K562 (cell line): ENCODE data around the gene ABLIM2. TPM values are rescaled to one million over a fixed set of nuclear protein-coding genes. Genes with fewer than 3 reads are reported as not detected.
A peak's percentile ranks its signal among the peaks of the same experiment; 100 is the strongest.

ENCODE experiments used
- ATAC-seq: fragments of 200-7000 bp; cut with Tn5 transposase; 3 replicates; pipeline ENCODE4 v1.9.1; 2020; ENCODE audit warnings: moderate library complexity
- BruUV-seq: library from RNA; stranded (reverse); fragments of 400-500 nt; replicated peaks from 2 replicates; lab custom pipeline; 2021; lab: Mats Ljungman, UMichigan
- CTCF ChIA-PET: fragments of 300-600 bp; formaldehyde crosslinking; extraction: SDS; loops from one replicate; lab custom pipeline; 2021; ENCODE audit warnings: low intra/inter-chr PET ratio; lab: Yijun Ruan, JAX
- POLR2A ChIA-PET: fragments of 300-600, 350-650 bp; sonication (Branson Sonifier 250); formaldehyde crosslinking; extraction: SDS; loops from one replicate; lab custom pipeline; 2021; ENCODE audit warnings: antibody characterized with exemption, inconsistent platforms; lab: Yijun Ruan, JAX
- DNase-seq, 4 experiments: peaks; one replicate each; pipeline versions ENCODE4 v3.0.0 to v3.0.0-alpha.2; 2011 to 2018; ENCODE audit warnings: low spot score in 3 of 4, mixed read lengths in 3 of 4; ENCODE audit errors: extremely low read depth in 1 of 4
- FAIRE-seq: peaks from 2 replicates; lab custom pipeline; 2011; peaks lifted over from hg19 to GRCh38; lab: Jason Lieb, UNC
- H2AFZ ChIP-seq: 2 replicates; pipeline ENCODE4 v1.6.0; 2011; ENCODE audit warnings: low read depth, low read length, control low read depth, inconsistent platforms
- H3K27ac ChIP-seq: fragments of 200-600 bp; 3 replicates; pipeline ENCODE4 v1.8.0; 2011; ENCODE audit warnings: low read depth, mild to moderate bottlenecking, control low read depth, inconsistent platforms, low read length, moderate library complexity, mixed read lengths; ENCODE audit errors: extremely low read depth
- H3K27me3 ChIP-seq, 2 experiments: fragments of 300-600 bp in 1 of 2; 2 replicates in 1 of 2; 3 replicates in 1 of 2; pipeline versions ENCODE4 v1.6.0 to v1.8.0; 2011; ENCODE audit warnings: inconsistent platforms in 2 of 2, low read length in 2 of 2, mild to moderate bottlenecking in 1 of 2, mixed read lengths in 1 of 2, moderate library complexity in 1 of 2; ENCODE audit not compliant: control insufficient read depth in 2 of 2, insufficient read depth in 2 of 2
- H3K36me3 ChIP-seq: fragments of 300-600 bp; 3 replicates; pipeline ENCODE4 v1.8.0; 2011; ENCODE audit warnings: mild to moderate bottlenecking, low read length, inconsistent platforms; ENCODE audit not compliant: control insufficient read depth, insufficient read depth
- H3K4me1 ChIP-seq, 2 experiments: fragments of 200-600 bp in 1 of 2; replicated peaks in 1 of 2; 2 replicates in 1 of 2; 3 replicates in 1 of 2; pipeline versions ENCODE4 v1.5.1 to v1.8.0; 2011; ENCODE audit warnings: inconsistent platforms in 2 of 2, low read length in 2 of 2, mild to moderate bottlenecking in 1 of 2, mixed read lengths in 1 of 2, moderate library complexity in 1 of 2; ENCODE audit not compliant: control insufficient read depth in 2 of 2, insufficient read depth in 2 of 2
- H3K4me2 ChIP-seq: 2 replicates; pipeline ENCODE4 v1.6.1; 2011; ENCODE audit warnings: low read length, control low read depth, inconsistent platforms, mixed read lengths; ENCODE audit not compliant: insufficient read depth
- H3K4me3 ChIP-seq: fragments of 200-600 bp; sonication (generic), shearing (Covaris generic); 2 replicates; pipeline ENCODE4 v1.5.1; 2016; ENCODE audit warnings: control low read depth, inconsistent platforms
- H3K79me2 ChIP-seq: fragments of 200-600 bp; 3 replicates; pipeline ENCODE4 v1.8.0; 2011; ENCODE audit warnings: low read length, inconsistent platforms; ENCODE audit not compliant: control insufficient read depth, insufficient read depth
- H3K9ac ChIP-seq, 2 experiments: 2 replicates each; pipeline versions ENCODE4 v1.6.0 to v1.6.1; 2011; ENCODE audit warnings: low read depth in 2 of 2, low read length in 2 of 2, control low read depth in 1 of 2, inconsistent platforms in 1 of 2, mild to moderate bottlenecking in 1 of 2, mixed read lengths in 1 of 2; ENCODE audit not compliant: insufficient read depth in 1 of 2
- H3K9me1 ChIP-seq: one replicate; pipeline ENCODE4 v1.6.0; 2011; ENCODE audit warnings: inconsistent platforms, mild to moderate bottlenecking, low read length, moderate library complexity; ENCODE audit not compliant: control insufficient read depth, insufficient read depth
- H3K9me3 ChIP-seq: replicated peaks from 2 replicates; pipeline ENCODE4 v1.5.1; 2011; ENCODE audit warnings: low read depth, low read length, inconsistent platforms; ENCODE audit not compliant: control insufficient read depth, insufficient read depth
- H4K20me1 ChIP-seq: replicated peaks from 2 replicates; pipeline ENCODE4 v1.6.1; 2011; ENCODE audit warnings: low read length, inconsistent platforms, mixed read lengths; ENCODE audit not compliant: control insufficient read depth, insufficient read depth
- C11orf30 ChIP-seq: fragments of 450-650 bp; IDR thresholded peaks from 2 replicates; pipeline ENCODE4 v1.6.1; 2016; ENCODE audit warnings: low read depth, mild to moderate bottlenecking
- CBX2 ChIP-seq: fragments of 200-600 bp; sonication (generic); IDR thresholded peaks from one replicate; pipeline ENCODE4 v1.6.1; 2012; ENCODE audit warnings: mild to moderate bottlenecking, low read length, inconsistent platforms; ENCODE audit not compliant: insufficient read depth, poor library complexity, severe bottlenecking
- CC2D1A ChIP-seq: fragments of 450-650 bp; IDR thresholded peaks from 2 replicates; pipeline ENCODE4 v1.6.1; 2017; ENCODE audit warnings: mild to moderate bottlenecking
- HDAC2 ChIP-seq: fragments of 450-650 bp; IDR thresholded peaks from 2 replicates; pipeline ENCODE4 v1.6.1; 2016; ENCODE audit warnings: mild to moderate bottlenecking
- MAFF ChIP-seq: IDR thresholded peaks from 2 replicates; pipeline ENCODE4 v1.6.1; 2012; ENCODE audit warnings: low read length, improper control_type of control experiment
- MAFG ChIP-seq: fragments of 450-650 bp; conservative IDR thresholded peaks from 2 replicates; pipeline ENCODE4 v1.6.1; 2016; ENCODE audit warnings: missing genetic modification characterization, missing compliant biosample characterization
- MAFK ChIP-seq: IDR thresholded peaks from 2 replicates; pipeline ENCODE4 v1.6.1; 2011; ENCODE audit warnings: low read length, improper control_type of control experiment
- MLLT1 ChIP-seq, 2 experiments: fragments of 450-650 bp; IDR thresholded peaks; 2 replicates each; pipeline ENCODE4 v1.6.1; 2016
- ZFP91 ChIP-seq: sonication (generic); formaldehyde crosslinking; IDR thresholded peaks from 2 replicates; pipeline ENCODE4 v1.8.0; 2022; ENCODE audit warnings: mild to moderate bottlenecking, missing genetic modification reagents
- ZNF124 ChIP-seq: sonication (generic); formaldehyde crosslinking; IDR thresholded peaks from 2 replicates; pipeline ENCODE4 v1.8.1; 2022; ENCODE audit warnings: missing genetic modification reagents
- ZNF316 ChIP-seq: fragments of 450-650 bp; IDR thresholded peaks from 2 replicates; pipeline ENCODE4 v1.6.1; 2016
- WGBS: fragments of 100-300 bp; shearing (Covaris generic); methylation state at CpG from one replicate; pipeline ENCODE4 v1.1.6; 2016; ENCODE audit warnings: low coverage, mixed read lengths; ENCODE audit not compliant: insufficient coverage; ENCODE audit errors: missing lambda C conversion rate; 5-methylcytosine and 5-hydroxymethylcytosine counted together
- in situ Hi-C: fragments of 300-500 bp; cut with MboI; formaldehyde crosslinking; loops from 4 replicates; pipeline ENCODE4 v1.15.0; 2018; ENCODE audit warnings: inconsistent platforms, mixed read lengths
- intact Hi-C: fragments of 100-400 bp; cut with micrococcal nuclease; formaldehyde crosslinking; loops from 2 replicates; pipeline ENCODE4 v1.14.2; 2022
- polyA plus RNA-seq, 8 experiments: library from polyadenylated mRNA; depleted of rRNA in 4 of 8; stranded (reverse) in 5 of 8; unstranded in 3 of 8; fragments of >200 nt; fragmentation: Nextera tagmentation in 2 of 8; fragmentation: Illumina TruSeq in 1 of 8; extraction: Ambion mirVana in 2 of 8; extraction: Trizol in 1 of 8; gene quantifications; 2 replicates each; pipeline versions ENCODE4 v1.2.1 to v1.2.3, GENCODE V29; 2011 to 2014; ENCODE audit warnings: inconsistent platforms in 1 of 8, missing spikeins in 1 of 8
- total RNA-seq, 7 experiments: library from RNA; depleted of rRNA in 6 of 7; stranded (reverse); fragments of >200 nt in 6 of 7; fragmentation: Illumina TruSeq in 2 of 7; extraction: Trizol in 2 of 7; gene quantifications; 2 replicates each; pipeline versions ENCODE4 v1.2.1 to v1.2.3, GENCODE V29; 2011 to 2021; ENCODE audit warnings: low replicate concordance in 1 of 7
- TF ChIP-seq, protein P1 (sequence below): fragments of 250-450 bp; sonication (Bioruptor Pico); IDR thresholded peaks from 2 replicates; pipeline ENCODE4 v1.5.0; 2022; ENCODE audit warnings: mild to moderate bottlenecking

Gene ABLIM2
- total and polyA plus RNA-seq, 9 of the 15 experiments (the other 6 are each of a cell fraction or from before 2014, with no cell fraction given) = not detected

GRCh38 chr4:7926822-7927221 is 231.8 kb downstream of the ABLIM2 start:
- TF ChIP-seq MAFK = peak; percentile 61
- no peak for TF ChIP-seq CBX2
- no peak for TF ChIP-seq HDAC2
- no peak for TF ChIP-seq CC2D1A
- TF ChIP-seq MAFF = peak; percentile 47
- TF ChIP-seq C11orf30 = peak; percentile 71
- no peak for TF ChIP-seq MLLT1 (IDR thresholded peaks at IDR 0.05)
- no peak for TF ChIP-seq ZFP91 (CRISPR knock-in tag)
- TF ChIP-seq ZNF124 (CRISPR knock-in tag) = no peak
- TF ChIP-seq, protein P1, sequence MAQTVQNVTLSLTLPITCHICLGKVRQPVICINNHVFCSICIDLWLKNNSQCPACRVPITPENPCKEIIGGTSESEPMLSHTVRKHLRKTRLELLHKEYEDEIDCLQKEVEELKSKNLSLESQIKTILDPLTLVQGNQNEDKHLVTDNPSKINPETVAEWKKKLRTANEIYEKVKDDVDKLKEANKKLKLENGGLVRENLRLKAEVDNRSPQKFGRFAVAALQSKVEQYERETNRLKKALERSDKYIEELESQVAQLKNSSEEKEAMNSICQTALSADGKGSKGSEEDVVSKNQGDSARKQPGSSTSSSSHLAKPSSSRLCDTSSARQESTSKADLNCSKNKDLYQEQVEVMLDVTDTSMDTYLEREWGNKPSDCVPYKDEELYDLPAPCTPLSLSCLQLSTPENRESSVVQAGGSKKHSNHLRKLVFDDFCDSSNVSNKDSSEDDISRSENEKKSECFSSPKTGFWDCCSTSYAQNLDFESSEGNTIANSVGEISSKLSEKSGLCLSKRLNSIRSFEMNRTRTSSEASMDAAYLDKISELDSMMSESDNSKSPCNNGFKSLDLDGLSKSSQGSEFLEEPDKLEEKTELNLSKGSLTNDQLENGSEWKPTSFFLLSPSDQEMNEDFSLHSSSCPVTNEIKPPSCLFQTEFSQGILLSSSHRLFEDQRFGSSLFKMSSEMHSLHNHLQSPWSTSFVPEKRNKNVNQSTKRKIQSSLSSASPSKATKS (CRISPR knock-in tag) = no peak
- TF ChIP-seq ZNF316 = peak; percentile 74
- peak; percentile 50; the same call in 1 of the 2 replicates for TF ChIP-seq MAFG (tag)
- H3K27ac ChIP-seq = no peak overlapping the region

More at GRCh38 chr4:7926822-7927221, 231.8 kb downstream of the ABLIM2 start:
- in situ Hi-C loops = no loop called here
- ChIA-PET POLR2A (no interaction called here), CTCF (no interaction called here)
- no TSS peak for BruUV-seq
- Histone ChIP-seq H3K9me1 (no peaks in the 10 kb centered on the region), H3K9ac (no peak overlapping the region), H4K20me1 (no peaks in the 10 kb centered on the region), H3K4me2 (no peak overlapping the region), H3K9me3 (no peaks in the 10 kb centered on the region), H2AFZ (no peak overlapping the region), H3K4me3 (no peak overlapping the region), H3K4me1 (no peaks in the 10 kb centered on the region), H3K36me3 (no peaks in the 10 kb centered on the region), H3K79me2 (no peaks in the 10 kb centered on the region), H3K27me3 (peaks cover 8 to 45% of the 10 kb centered on the region in 2 experiments; a peak in 3 of 5 replicates)
- no peak for DNase-seq
- ATAC-seq = no peak
- FAIRE-seq = no peak
- intact Hi-C loops = no loop called here
- 2% methylated on average over 7 of the region's 7 CpGs for WGBS
